Endothelial cell (in vitro differentiated cells): ENCODE measurements around the gene ZNF598. TPM values are rescaled to one million over a fixed set of nuclear protein-coding genes. Genes with fewer than 3 reads are reported as not detected.

Source experiments
- DNase-seq: peaks from one replicate; pipeline ENCODE4 v3.0.0; 2021; ENCODE audit warnings: low spot score
- H3K27ac Mint-ChIP-seq: one replicate; pipeline ENCODE4 v1.8.0; 2021; ENCODE audit warnings: mixed read lengths, inconsistent platforms; ENCODE audit not compliant: unreplicated experiment
- H3K27me3 Mint-ChIP-seq: one replicate; pipeline ENCODE4 v1.8.0; 2021; ENCODE audit warnings: mild to moderate bottlenecking, moderate library complexity, mixed read lengths, inconsistent platforms; ENCODE audit not compliant: unreplicated experiment
- H3K36me3 Mint-ChIP-seq: one replicate; pipeline ENCODE4 v1.8.0; 2021; ENCODE audit warnings: mild to moderate bottlenecking, low read depth, mixed read lengths, inconsistent platforms; ENCODE audit not compliant: unreplicated experiment
- H3K4me1 Mint-ChIP-seq: one replicate; pipeline ENCODE4 v1.8.0; 2021; ENCODE audit warnings: mild to moderate bottlenecking, mixed read lengths, inconsistent platforms; ENCODE audit not compliant: unreplicated experiment
- H3K4me3 Mint-ChIP-seq: one replicate; pipeline ENCODE4 v1.8.0; 2021; ENCODE audit warnings: mild to moderate bottlenecking, mixed read lengths, inconsistent platforms; ENCODE audit not compliant: unreplicated experiment
- H3K9me3 Mint-ChIP-seq: one replicate; pipeline ENCODE4 v1.8.0; 2021; ENCODE audit warnings: mixed read lengths, inconsistent platforms; ENCODE audit not compliant: unreplicated experiment
- total RNA-seq: library from RNA; stranded (reverse); fragmentation: NEBNext Ultra II Directional; extraction: Animal tissue kit (Norgen Biotek cat#: 25700); gene quantifications from one replicate; pipeline ENCODE4 v1.2.1, GENCODE V29; 2021; ENCODE audit not compliant: unreplicated experiment
- TF ChIP-seq, protein P1 (sequence below): fragments of 200-600 bp; sonication (generic); IDR thresholded peaks from one replicate; pipeline ENCODE4 v1.5.0; 2021; ENCODE audit warnings: antibody characterized with exemption; ENCODE audit not compliant: unreplicated experiment

Gene ZNF598
- total RNA-seq, 1 donor from 2014 or later = 34.4 TPM

DNA sequence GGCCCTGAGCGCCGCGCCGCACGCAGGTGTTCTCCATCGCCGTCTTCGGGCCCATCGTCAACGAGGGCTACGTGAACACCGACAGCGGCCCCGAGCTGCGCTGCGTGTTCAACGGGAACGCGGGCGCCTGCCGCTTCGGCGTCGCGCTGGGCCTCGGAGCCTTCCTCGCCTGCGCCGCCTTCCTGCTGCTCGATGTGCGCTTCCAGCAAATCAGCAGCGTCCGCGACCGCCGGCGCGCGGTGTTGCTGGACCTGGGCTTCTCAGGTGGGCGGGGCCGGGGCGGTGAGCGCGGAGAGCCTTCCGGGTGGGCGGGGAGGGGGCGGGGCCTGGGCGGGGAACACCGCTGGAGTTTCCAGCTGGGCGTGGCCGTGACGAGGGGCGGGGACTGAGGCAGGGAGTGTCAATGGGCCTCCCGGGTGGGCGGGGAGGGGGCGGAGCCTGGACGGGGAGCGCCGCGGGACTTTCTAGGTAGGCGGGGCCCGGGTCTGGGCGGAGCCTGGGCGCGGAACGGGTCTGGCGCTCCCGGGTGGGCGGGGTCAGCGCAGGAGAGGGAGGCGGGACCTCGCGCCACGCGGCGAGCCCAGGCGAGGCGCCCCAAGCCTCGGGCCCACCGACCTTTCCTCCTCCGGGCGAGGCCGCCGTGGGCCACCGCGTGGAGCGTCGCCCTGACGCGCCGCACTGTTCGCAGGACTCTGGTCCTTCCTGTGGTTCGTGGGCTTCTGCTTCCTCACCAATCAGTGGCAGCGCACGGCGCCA, 17.5 kb downstream of the ZNF598 start:
- Mint-ChIP-seq H3K9me3 (no peaks in the 10 kb centered on the region), H3K27ac (no peak overlapping the region), H3K4me1 (peaks cover 4% of the 10 kb centered on the region), H3K4me3 (no peak overlapping the region), H3K27me3 (peaks cover 20% of the 10 kb centered on the region), H3K36me3 (peaks cover 5% of the 10 kb centered on the region)
- DNase-seq = peak; percentile 94
- TF ChIP-seq, protein P1, sequence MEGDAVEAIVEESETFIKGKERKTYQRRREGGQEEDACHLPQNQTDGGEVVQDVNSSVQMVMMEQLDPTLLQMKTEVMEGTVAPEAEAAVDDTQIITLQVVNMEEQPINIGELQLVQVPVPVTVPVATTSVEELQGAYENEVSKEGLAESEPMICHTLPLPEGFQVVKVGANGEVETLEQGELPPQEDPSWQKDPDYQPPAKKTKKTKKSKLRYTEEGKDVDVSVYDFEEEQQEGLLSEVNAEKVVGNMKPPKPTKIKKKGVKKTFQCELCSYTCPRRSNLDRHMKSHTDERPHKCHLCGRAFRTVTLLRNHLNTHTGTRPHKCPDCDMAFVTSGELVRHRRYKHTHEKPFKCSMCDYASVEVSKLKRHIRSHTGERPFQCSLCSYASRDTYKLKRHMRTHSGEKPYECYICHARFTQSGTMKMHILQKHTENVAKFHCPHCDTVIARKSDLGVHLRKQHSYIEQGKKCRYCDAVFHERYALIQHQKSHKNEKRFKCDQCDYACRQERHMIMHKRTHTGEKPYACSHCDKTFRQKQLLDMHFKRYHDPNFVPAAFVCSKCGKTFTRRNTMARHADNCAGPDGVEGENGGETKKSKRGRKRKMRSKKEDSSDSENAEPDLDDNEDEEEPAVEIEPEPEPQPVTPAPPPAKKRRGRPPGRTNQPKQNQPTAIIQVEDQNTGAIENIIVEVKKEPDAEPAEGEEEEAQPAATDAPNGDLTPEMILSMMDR = no peak

- H3K36me3 Mint-ChIP-seq = peaks cover 7% of the 10 kb centered on the region
- H3K4me3 Mint-ChIP-seq = peak overlapping the region; percentile 70
- TF ChIP-seq, protein P1 = no peak
- no peak for DNase-seq
- peaks cover 4% of the 10 kb centered on the region for H3K4me1 Mint-ChIP-seq
- H3K27ac Mint-ChIP-seq = no peak overlapping the region
- H3K9me3 Mint-ChIP-seq = no peaks in the 10 kb centered on the region
- peaks cover 21% of the 10 kb centered on the region for H3K27me3 Mint-ChIP-seq
Observed at GRCh38 chr16:1991588-1991947, 18.1 kb downstream of the ZNF598 start.

DNA sequence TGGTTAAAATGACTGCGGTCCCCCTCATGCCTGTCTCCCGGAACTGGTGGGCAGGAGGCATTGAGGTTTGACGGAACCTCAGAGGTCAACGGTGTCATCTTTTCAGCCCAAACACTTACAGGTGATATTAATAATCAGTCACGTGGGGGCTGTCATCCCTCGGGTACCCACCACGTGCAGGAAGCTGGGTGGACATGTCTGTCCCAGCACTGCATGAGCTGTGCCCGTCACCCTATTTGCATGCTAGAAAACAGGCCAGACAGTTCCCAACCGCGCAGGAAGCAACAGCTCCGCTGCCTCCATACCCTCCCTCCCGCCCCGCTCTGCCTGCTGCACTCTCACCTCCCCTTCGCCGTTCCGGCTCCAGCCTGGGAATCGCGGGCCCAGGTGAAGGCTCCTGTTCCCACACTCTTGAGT, 18.5 kb downstream of the ZNF598 start:
- DNase-seq = no peak
- no peaks in the 10 kb centered on the region for H3K9me3 Mint-ChIP-seq
- H3K4me1 Mint-ChIP-seq = peaks cover 4% of the 10 kb centered on the region
- peak overlapping the region; percentile 70 for H3K4me3 Mint-ChIP-seq
- H3K27ac Mint-ChIP-seq = no peak overlapping the region
- TF ChIP-seq, protein P1 = no peak
- peaks cover 10% of the 10 kb centered on the region for H3K36me3 Mint-ChIP-seq
- H3K27me3 Mint-ChIP-seq = peaks cover 22% of the 10 kb centered on the region

GRCh38 chr16:1990351-1991134, 19.1 kb downstream of the ZNF598 start:
- TF ChIP-seq, protein P1 = no peak
- Mint-ChIP-seq H3K36me3 (peaks cover 9% of the 10 kb centered on the region), H3K9me3 (no peaks in the 10 kb centered on the region), H3K4me1 (peaks cover 4% of the 10 kb centered on the region), H3K27me3 (peaks cover 22% of the 10 kb centered on the region), H3K4me3 (peak overlapping the region; percentile 37), H3K27ac (no peak overlapping the region)
- DNase-seq = no peak

DNA sequence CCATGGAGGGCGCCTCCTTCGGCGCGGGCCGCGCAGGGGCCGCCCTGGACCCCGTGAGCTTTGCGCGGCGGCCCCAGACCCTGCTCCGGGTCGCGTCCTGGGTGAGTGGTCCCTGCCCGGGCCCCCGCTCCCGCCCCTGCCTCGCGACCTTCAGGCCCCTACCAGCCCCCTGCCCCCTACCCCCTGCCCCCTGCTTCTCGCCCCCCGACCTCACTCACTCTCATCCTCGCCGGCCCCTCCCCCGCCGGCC, 19.6 kb downstream of the ZNF598 start:
- no peak overlapping the region for H3K27ac Mint-ChIP-seq
- TF ChIP-seq, protein P1 = no peak
- no peak for DNase-seq
- H3K4me1 Mint-ChIP-seq = peaks cover 4% of the 10 kb centered on the region
- peaks cover 5% of the 10 kb centered on the region for H3K36me3 Mint-ChIP-seq
- no peak overlapping the region for H3K4me3 Mint-ChIP-seq
- no peaks in the 10 kb centered on the region for H3K9me3 Mint-ChIP-seq
- H3K27me3 Mint-ChIP-seq = peaks cover 26% of the 10 kb centered on the region
